Adipose tissue (tissue), 3 donors: ENCODE measurements around the gene LTBP2. TPM values are rescaled to one million over a fixed set of nuclear protein-coding genes. Genes with fewer than 3 reads are reported as not detected.
"Not testable (repeated sequence)": the region's sequence is repeated elsewhere in the genome, so short reads cannot be mapped to it uniquely, and the experiment has no call there.

Experiments used
- H3K27ac ChIP-seq: one replicate; pipeline ENCODE4 v1.5.1; 2013; ENCODE audit warnings: low read depth, low read length
- WGBS, 3 donors: extraction: QIAGEN DNeasy Blood & Tissue Kit; methylation state at CpG; one replicate each; pipeline ENCODE4 v1.1.7; 2013; 5-methylcytosine and 5-hydroxymethylcytosine counted together
- polyA plus RNA-seq, 3 donors: library from polyadenylated mRNA; stranded (reverse); fragments of 200-250 nt; gene quantifications; one replicate each; pipeline ENCODE4 v1.2.3, GENCODE V29; 2013
- donor health status: healthy with polysubstance abuse.
- donor health status: Bipolar disorder and iron deficiency.
- donor health status: healthy.

The LTBP2 gene
- polyA plus RNA-seq, 3 donors, result 1.8 to 18.4 (median 13.9) TPM

DNA sequence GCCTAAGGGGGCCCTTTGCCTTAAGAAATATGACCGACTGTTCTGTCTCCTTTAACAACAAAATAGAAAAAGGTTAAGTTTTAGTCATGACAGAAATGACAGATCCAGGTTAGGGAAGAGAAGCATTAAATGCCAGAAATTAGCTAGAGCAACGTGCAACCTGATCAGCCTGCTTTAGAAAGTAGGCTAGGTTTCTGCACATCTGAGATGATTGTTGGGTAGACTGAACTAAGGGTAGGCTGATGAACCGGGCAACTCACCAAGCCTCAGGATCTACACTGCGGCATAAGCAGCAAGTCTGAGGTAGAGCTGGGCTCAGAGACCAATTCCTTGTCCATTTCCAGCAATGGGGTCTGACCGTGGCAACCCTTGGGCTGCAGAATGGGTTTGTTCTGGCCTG lies 148.3 kb downstream of the LTBP2 start:
- H3K27ac ChIP-seq, result no peak overlapping the region
- WGBS, 3 donors, result 82 to 90% (median 88%) methylated on average over 5 of the region's 5 CpGs

DNA sequence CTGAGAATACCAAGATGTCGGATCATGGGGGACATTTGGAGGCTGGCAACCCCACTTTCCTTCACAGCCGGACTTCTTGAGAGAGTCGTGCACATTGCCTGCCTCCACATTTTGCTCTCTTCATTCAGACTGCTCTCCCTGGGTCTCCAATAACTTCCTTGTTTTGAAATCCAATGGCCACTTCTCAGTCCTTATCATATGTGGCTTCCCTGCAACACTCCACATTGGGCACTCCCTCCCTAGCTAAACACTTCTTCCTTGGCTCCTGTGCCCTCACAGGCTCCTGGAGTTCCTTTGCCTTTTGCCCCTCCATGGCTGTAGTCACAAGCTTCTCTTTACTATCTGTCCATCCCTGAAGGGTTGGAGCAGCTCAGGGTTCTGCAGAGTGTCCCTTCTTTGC lies 149.0 kb downstream of the LTBP2 start:
- no peak overlapping the region for H3K27ac ChIP-seq
- WGBS, 3 donors, result 89 to 95% (median 94%) methylated on average over 3 of the region's 3 CpGs

DNA sequence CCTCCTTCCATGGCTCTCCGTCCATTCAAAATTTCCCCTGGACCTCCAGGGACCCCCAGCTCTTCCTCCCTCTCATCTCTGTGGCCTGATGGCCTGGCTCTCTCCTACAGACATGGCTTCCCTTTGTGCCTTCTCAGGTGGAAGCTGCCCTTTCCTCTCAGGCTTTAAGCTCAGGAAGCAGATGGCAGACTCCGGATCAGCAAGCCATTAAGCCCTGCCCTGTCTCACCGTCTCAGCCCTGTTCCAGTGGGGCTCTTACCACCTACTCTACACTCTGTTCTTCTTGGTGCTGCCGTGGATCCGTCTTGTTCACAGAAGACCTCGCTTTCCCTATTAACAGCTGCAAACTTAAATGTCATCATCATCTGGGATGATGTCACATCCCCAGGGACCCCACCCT lies 152.1 kb downstream of the LTBP2 start:
- H3K27ac ChIP-seq, result no peak overlapping the region
- 64 to 81% (median 71%) methylated on average over 6 of the region's 6 CpGs for WGBS, 3 donors

DNA sequence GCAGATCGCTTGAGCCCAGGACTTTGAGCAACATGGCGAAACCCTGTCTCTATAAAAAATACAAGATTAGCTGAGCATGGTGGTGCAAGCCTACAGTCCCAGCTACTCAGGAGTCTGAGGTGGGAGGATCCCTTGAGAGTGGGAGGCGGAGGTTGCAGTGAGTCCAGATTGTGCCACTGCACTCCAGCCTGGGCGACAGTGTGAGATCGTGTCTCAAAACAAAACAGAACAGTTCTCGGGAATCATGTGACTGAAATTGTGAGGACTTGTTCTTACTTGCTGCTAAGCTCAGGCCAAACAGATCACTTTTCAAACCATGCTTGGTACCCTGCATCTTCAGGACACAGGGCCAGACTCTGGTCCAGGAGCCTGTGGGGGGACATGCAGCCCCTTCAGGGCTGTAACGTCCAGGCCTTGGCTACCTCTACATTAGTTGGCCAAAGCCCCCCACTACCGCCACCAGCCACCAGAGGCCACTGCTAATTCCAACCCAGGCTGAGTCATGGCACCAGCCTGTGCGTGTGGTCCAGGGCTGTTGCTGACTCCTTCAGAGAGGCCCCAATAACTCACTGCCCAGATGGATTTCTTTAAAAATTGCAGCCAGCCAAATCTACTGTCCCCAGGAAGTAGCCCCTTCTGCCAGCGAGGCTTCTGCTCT lies 152.6 kb downstream of the LTBP2 start:
- no peak overlapping the region for H3K27ac ChIP-seq
- 69 to 75% (median 74%) methylated on average over 10 of the region's 10 CpGs for WGBS, 3 donors

DNA sequence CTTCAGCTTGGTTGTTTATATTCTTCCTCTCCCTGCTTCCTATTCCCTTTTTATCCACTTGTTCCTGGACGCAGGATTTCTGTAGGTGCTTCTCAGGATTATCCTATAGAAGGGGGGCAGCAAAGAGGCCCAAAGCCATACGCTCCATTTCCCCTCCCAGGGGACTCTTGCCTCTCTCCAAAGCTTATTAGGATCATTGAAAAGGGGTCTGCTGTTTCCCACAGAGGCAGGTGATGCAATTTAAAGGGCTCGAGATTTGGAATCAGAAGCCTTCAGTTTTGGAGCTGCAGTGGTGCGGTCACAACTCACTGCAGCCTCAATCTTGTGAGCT lies 154.5 kb downstream of the LTBP2 start:
- WGBS, 3 donors, result 77 to 83% (median 80%) methylated on average over 4 of the region's 4 CpGs
- no peak overlapping the region for H3K27ac ChIP-seq

DNA sequence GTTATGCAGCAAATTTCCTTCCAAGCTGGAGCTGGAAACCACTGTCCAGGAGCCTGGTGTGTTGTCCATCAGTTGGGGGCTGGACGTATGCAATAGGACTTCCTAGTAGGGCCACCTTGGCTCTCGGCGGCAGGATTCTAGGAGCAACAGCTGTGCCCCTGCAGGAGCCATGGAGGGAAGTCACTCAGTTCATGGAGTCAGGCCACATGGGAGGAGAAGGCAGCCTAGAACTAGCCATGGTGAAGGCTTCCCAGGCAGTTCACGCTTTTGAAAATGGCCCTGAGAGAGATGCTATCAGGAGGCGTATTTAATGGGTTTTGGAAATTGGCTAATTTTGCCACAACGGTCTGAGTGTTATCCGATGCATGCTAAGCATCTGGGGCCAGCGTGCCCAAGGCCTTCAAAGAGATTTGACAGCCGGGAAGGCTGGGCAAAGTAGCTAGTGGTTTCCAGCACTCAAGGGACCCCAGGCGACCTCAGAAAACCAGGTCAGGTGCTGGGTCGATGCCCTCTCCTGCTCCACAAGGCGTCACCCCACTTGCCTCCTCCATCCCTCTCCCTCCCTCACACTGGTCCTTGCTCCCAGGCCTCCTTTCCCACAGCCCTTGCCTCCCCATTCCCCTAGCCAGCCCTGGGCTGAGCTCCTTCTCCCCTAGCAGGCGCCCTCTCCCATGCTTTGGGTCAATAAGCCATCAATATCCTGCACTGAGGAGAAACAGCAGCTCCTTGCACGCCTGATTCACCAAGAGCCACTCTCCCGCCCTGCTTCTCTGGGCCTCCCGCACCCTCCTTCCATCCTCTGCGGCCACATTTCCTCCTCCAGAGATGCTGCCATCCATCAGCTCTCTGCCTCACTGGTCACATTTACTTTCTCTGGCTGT lies 155.1 kb downstream of the LTBP2 start:
- 80 to 84% (median 81%) methylated on average over 17 of the region's 17 CpGs for WGBS, 3 donors
- H3K27ac ChIP-seq, result no peak overlapping the region

DNA sequence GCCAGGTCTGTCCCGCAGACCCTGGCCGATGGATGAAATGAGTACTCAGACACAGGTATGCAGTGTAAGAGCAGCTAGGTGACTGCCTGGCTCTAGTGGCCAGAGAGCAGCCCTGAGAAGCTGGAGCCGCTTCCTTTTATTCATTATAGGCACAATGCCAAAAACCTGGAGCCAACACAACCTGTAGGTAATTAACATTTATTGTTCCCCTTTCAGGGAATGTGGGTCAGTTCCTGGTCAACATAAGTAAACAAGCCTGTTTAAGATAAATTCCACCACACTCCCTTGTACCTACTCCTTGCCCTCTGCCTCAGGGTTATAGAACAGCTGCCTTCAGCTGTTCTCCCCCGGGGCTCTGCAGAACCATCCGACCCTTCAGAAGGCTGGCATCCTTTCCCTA lies 157.6 kb downstream of the LTBP2 start:
- H3K27ac ChIP-seq, result not testable (repeated sequence)
- WGBS, 3 donors, result 69 to 81% (median 70%) methylated on average over 5 of the region's 5 CpGs

Other genes starting within 250 kb of the LTBP2 start
- under 1 TPM in 2 of 3 donors, not detected in 1; 0.10 TPM for gene SYNDIG1L, start 186.0 kb downstream of the LTBP2 start, polyA plus RNA-seq
- 100 to 1,000 TPM in 2 of 3 donors, 10 to 100 TPM in 1; 73.2 to 238 (median 230) TPM for gene NPC2, start 118.9 kb downstream of the LTBP2 start, polyA plus RNA-seq
- 10 to 100 TPM; 13.0 to 18.5 (median 13.0) TPM for gene ISCA2, start 118.5 kb downstream of the LTBP2 start, polyA plus RNA-seq
- gene AREL1, start 100.8 kb upstream of the LTBP2 start, polyA plus RNA-seq, result 10 to 100 TPM in 1 of 3 donors, 1 to 10 TPM in 2; 5.9 to 10.2 (median 9.6) TPM
- 10 to 100 TPM; 11.6 to 34.0 (median 26.8) TPM for gene FCF1, start 100.9 kb upstream of the LTBP2 start, polyA plus RNA-seq
- 10 to 100 TPM; 10.3 to 28.9 (median 17.9) TPM for gene YLPM1, start 151.1 kb upstream of the LTBP2 start, polyA plus RNA-seq